NCI-H128 (cell line): ENCODE measurements around the gene NELL1.

Experiments used
- DNase-seq: peaks from one replicate; lab custom pipeline; 2025; ENCODE audit not compliant: unreplicated experiment; lab: John Stamatoyannopoulos, UW

Gene NELL1

GRCh38 chr11:20668131-20668809 is 1.1 kb upstream of the NELL1 start:
- no peak for DNase-seq

DNA sequence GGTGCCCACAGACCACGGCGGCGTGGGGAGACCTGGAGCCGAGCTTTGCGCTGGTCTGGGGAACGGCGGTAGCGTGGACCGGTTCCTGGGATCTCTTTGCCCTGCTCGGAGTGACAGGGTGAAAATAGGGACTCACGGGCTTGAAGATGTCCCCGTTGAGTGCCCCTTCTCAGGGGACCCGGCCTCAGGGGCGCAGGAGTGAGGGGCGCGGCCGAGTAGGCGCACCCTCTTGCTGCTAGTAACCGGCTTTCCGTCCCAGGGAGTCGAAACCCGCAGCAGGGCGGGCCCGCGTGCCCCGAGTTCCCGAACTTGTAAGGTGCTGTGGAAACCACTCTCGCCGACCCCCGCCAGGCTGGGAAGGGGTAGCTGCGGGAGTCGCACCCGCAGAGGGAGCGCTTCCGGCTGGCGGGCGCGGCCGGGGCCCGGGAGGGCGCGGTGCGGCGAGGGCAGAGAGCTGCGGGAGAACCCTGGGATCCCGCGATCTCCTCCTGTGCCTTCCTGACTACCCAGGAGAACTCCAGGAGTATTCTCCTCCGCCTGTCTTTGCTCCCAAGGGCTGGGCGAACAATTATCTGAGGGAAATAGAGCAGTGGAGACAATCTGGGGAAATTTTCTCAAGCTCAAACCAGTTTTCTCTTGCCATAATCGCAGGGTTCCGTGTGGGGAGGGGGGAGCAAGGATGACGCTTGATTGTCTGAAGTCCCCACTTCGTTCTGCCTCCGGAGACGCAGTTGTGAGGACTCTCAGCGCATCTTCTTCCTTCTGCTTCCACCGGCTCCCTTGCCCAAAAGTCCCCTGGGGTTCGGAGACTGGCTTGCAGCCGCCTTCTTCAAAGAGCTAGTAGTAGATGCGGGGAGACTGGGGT is 666 bp downstream of the NELL1 start:
- no peak for DNase-seq

GRCh38 chr11:20670932-20671403 is 1.6 kb downstream of the NELL1 start:
- DNase-seq, result no peak

DNA sequence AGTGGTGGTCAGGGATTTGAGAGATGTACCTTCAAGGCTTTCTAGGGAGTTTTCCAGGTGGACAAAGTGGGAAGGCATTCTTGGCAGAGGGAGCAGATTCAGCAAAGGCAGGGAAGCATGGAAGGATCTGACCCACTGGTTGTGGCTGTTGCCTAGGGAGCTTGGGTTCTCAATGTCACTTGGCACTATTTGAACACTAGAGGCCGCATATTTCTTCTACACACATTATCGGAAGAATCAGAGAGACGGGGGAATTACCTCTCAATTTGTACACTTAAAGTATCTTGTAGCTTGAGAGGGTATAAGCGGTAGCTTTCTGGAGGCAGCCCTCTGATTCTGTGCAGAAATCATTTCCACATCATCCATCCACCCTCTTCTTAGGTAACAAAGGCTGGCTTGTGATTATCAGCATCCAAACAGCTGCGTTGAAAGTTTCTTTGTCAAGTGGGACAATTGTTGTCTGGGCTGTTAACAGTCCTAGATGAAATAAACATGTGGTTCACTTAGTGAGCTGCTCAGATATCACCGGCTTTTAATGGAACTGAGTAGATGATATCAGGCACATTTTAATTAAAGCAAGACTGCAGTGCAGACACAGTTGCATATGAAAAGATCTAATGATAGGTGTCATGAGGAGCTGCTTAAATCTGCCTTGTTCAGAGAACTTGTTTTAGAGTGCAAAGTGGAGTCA is 2.6 kb downstream of the NELL1 start:
- DNase-seq, result peak; percentile 83

DNA sequence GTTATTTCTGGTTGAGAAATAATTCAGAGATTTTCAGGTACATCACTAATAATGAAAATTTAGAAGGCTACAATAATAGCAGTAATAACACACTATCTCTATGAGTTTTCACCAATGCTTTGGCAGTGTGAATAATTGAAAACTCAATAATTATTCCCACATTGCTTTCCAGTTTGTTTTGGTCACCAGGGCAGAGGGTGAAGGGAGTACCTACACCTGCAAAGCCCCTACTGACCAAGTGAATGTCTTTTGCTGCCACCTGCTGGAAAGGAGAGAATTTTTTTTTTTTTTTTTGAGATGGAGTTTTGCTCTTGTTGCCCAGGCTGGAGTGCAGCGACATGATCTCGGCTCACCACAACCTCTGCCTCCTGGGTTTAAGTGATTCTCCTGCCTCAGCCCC is 3.2 kb downstream of the NELL1 start:
- no peak for DNase-seq

GRCh38 chr11:20676658-20677057 is 7.3 kb downstream of the NELL1 start:
- DNase-seq, result no peak

DNA sequence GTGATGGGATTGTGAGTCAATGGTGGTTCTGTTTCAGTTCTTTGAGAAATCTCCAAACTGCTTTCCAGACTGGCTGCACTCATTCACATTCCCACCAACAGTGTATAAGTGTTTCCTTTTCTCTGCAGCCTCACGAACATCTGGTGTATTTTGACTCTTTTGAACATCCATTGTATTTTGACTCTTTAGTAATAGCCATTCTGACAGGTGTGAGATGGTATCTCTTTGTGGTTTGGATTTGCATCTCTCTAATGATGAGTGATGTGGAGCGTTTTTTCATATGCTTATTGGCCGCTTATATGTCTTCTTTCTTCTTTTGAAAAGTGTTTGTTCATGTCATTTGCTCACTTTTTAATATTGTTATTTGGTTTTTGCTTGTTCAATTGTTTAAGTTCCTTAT is 19.4 kb downstream of the NELL1 start:
- DNase-seq, result no peak

GRCh38 chr11:20707876-20708275 is 38.5 kb downstream of the NELL1 start:
- no peak for DNase-seq

- DNase-seq, result no peak
Observed at GRCh38 chr11:20712912-20713311, 43.5 kb downstream of the NELL1 start.

GRCh38 chr11:20715464-20715863 is 46.1 kb downstream of the NELL1 start:
- DNase-seq, result no peak

DNA sequence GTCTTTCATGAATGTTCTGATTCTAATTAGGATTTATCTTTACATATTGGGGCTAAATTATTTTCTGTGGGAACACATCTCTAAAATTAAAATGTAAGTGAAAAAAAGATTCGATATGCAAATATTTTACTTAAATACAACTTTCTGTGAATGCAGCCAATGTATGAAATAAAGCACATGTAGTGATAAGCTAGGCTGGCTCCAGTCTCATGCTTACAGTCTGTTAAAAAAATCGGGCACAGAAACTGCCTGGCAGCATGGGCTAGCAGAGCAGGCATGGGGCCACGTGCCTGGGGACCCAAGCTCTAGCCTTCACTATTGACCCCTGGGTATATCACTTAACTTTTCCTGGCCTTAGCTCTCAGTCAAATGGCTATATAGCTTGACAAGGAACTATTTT is 46.5 kb downstream of the NELL1 start:
- DNase-seq, result no peak

DNA sequence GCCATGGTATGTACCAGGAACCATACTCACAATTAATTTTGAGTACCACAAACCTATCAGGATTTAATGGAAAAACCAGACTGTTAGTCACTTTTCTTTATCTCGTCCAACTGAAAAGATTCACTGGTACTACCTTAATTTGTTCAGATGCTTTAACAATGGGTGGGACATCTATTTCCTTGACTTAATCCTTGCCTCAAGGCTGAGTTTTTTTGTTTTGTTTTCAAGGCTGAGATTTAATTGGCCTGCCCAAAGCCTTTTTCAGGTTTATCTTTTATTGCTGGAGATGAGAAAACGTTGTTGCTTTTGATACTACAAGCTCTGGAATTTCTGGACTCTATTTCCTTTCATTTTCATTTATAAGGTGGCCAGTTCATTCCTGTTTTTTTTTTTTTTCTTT is 50.4 kb downstream of the NELL1 start:
- DNase-seq, result no peak

DNA sequence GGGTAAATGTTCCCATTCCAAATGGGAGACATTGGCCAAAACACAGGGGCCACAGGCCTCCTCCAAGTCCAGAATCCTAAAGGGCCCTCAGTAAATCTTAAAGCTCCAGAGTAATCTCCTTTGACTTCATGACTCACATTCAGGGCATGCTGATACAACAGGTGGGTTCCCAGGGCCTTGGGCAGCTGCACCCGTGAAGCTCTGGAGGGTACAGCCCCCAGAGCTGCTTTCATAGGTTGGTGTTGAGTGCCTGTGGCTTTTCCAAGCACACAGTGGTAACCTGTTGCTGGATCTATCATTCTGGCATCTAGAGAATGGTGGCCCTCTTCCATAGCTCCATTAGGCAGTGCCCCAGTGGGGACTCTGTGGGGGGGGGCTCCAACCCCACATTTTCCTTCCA is 54.0 kb downstream of the NELL1 start:
- no peak for DNase-seq

DNA sequence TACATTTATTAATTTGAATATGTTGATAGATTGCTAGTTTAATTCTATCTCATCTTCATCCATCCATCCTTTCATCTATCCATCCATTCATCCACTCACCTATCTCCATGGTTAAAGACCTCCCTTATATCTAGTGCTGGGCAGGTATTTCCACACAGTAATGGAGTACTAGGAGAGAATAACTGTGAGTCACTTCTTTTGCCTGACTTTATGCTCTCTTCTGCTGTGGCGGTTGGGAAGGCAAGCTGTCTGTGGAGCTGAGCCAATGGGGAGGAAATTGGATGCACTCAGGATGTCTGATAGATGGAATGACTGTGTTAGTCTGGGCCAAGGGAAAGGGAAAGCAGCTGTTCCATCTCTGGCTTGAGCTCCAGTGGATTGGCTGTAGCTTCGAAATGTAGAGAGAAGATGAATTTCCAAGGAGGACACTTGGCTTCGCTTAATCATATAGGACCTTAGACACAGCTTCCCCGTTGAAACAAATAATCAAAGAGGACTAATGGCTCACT is 60.3 kb downstream of the NELL1 start:
- no peak for DNase-seq

- DNase-seq, result no peak
Observed at GRCh38 chr11:20731676-20732215, 62.4 kb downstream of the NELL1 start.

DNA sequence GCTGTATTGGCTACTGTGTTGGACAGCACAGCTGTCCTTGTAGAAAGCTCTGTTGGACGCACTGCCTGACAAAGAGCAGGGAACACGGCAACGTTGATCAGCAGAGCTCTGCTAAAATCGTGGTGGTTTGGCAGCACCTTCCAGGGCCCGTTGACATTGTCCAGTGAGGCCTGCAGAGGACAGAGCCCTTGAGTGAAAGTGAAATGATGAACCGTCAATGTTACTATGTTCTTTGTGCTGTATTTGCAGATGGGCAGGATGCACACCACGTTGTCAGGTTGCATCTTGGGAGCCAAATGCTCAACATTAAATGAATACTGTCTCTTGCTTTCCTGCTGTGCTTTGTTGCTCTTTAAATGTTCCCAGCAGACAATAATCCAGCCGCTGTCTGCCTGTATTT is 69.7 kb downstream of the NELL1 start:
- DNase-seq, result no peak

DNA sequence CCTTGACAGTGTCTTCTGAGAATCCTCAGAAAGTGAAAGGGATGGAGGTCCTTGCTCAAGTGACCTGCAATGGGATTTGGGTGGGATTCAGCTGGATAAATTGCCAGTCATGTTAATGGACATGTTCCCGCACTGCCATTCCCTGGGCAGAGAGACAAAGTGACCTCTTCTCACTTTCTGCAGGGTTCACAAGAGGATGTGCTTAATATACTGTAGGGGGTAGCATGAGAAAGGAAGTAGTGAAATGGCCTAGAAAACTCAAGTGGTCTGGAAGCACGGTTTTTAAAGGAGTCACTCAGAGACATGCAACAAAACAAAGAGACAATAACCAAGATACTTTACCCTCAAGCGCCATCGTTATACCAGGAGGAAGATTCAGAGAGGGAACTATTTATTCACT is 70.2 kb downstream of the NELL1 start:
- DNase-seq, result no peak

- no peak for DNase-seq
Observed at GRCh38 chr11:20754933-20755332, 85.5 kb downstream of the NELL1 start.

DNA sequence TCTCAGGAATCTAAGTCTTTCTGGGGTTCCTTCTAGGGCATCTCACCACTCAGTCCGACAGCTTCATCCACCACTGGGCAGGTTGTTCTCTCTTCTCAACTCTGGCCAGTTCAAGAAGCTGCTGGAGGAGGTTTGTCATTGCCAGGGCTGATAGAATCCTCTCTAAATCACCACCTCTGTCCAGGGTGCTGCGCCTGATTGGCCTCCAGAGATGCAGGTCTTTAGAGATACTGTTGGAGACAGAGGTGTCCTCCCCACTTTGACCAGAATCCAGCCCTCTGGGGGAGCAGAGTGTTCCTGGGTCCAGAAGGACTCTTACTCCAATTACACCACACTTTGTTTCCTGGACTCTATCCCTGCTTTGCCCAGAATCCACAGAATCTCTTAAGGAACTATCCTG is 90.2 kb downstream of the NELL1 start:
- no peak for DNase-seq

GRCh38 chr11:20760811-20761210 is 91.4 kb downstream of the NELL1 start:
- no peak for DNase-seq

DNA sequence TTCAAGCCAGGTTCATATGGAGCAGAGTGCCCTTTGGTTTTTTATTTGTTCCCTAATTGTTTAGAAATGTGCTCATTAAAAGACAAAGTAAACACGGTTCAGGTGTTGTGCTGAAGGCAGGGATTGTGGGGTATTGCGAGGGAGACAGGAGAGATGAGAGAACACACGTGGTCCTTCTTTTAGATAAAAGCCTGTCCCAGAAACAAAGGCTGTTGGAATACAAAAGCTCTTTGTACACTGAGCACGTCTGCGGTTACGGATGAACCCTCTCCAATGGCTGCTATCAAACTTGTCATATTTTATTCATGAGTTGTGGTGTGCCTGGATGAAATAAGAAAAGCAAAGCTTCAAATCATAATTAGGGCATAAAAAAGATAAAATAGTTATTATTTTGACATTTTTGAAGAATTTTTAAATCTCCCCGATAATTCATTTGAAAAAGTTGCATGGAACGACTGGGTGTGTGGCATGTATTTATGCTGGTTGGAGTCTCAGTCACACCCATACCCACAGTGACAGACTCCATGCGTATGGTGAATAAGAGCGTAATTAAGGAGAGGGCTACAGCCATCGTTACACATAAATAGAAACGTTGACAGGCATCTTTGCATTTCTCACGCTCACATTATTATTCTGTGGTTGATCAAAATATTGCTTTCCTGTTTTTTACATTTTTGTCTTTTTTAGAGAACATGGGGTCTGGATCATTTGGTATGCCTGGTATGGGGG is 92.9 kb downstream of the NELL1 start:
- DNase-seq, result peak; percentile 76
